IPS-18a (cell line): ENCODE data around the gene DSCAM.

Source experiments
- H3K27ac ChIP-seq: one replicate; pipeline ENCODE4 v1.5.1; 2013; ENCODE audit warnings: low read length
- H3K27me3 ChIP-seq: one replicate; pipeline ENCODE4 v1.6.1; 2013; ENCODE audit warnings: mild to moderate bottlenecking, low read length; ENCODE audit not compliant: control insufficient read depth, insufficient read depth
- H3K36me3 ChIP-seq: one replicate; pipeline ENCODE4 v1.6.1; 2013; ENCODE audit warnings: low read depth, low read length; ENCODE audit not compliant: control insufficient read depth
- H3K4me1 ChIP-seq: one replicate; pipeline ENCODE4 v1.6.1; 2013; ENCODE audit warnings: low read depth, low read length; ENCODE audit not compliant: control insufficient read depth
- H3K4me3 ChIP-seq: one replicate; pipeline ENCODE4 v1.5.1; 2013; ENCODE audit warnings: low read length
- H3K9ac ChIP-seq: one replicate; pipeline ENCODE4 v1.6.1; 2013; ENCODE audit warnings: mild to moderate bottlenecking, low read length, moderate library complexity
- H3K9me3 ChIP-seq: one replicate; pipeline ENCODE4 v1.6.1; 2013; ENCODE audit warnings: low read depth, low read length; ENCODE audit not compliant: control insufficient read depth

DSCAM gene

GRCh38 chr21:40760821-40761220, 86.1 kb downstream of the DSCAM start:
- no peaks in the 10 kb centered on the region for H3K4me1 ChIP-seq
- no peak overlapping the region for H3K4me3 ChIP-seq
- H3K36me3 ChIP-seq: no peaks in the 10 kb centered on the region
- no peak overlapping the region for H3K9ac ChIP-seq
- H3K27me3 ChIP-seq: no peaks in the 10 kb centered on the region
- no peak overlapping the region for H3K27ac ChIP-seq
- no peaks in the 10 kb centered on the region for H3K9me3 ChIP-seq

- H3K4me3 ChIP-seq: no peak overlapping the region
- H3K4me1 ChIP-seq: no peaks in the 10 kb centered on the region
- H3K9ac ChIP-seq: no peak overlapping the region
- H3K36me3 ChIP-seq: no peaks in the 10 kb centered on the region
- no peak overlapping the region for H3K27ac ChIP-seq
- H3K27me3 ChIP-seq: no peaks in the 10 kb centered on the region
- H3K9me3 ChIP-seq: no peaks in the 10 kb centered on the region
Observed at GRCh38 chr21:40759061-40759460, 87.9 kb downstream of the DSCAM start.

- H3K9ac ChIP-seq: no peak overlapping the region
- H3K27ac ChIP-seq: no peak overlapping the region
Observed at GRCh38 chr21:40757366-40757765, 89.6 kb downstream of the DSCAM start.

GRCh38 chr21:40754466-40754865, 92.5 kb downstream of the DSCAM start:
- Histone ChIP-seq H3K9ac (no peak overlapping the region), H3K27me3 (no peaks in the 10 kb centered on the region), H3K27ac (no peak overlapping the region), H3K4me1 (peaks cover 15% of the 10 kb centered on the region), H3K4me3 (no peak overlapping the region), H3K36me3 (no peaks in the 10 kb centered on the region), H3K9me3 (no peaks in the 10 kb centered on the region)

More at GRCh38 chr21:40757366-40757765, 89.6 kb downstream of the DSCAM start:
- no peaks in the 10 kb centered on the region for H3K36me3 ChIP-seq
- no peak overlapping the region for H3K4me3 ChIP-seq
- no peaks in the 10 kb centered on the region for H3K4me1 ChIP-seq
- no peaks in the 10 kb centered on the region for H3K9me3 ChIP-seq
- H3K27me3 ChIP-seq: no peaks in the 10 kb centered on the region

GRCh38 chr21:40753756-40754155, 93.2 kb downstream of the DSCAM start:
- Histone ChIP-seq H3K4me1 (peaks cover 15% of the 10 kb centered on the region), H3K9ac (no peak overlapping the region), H3K36me3 (no peaks in the 10 kb centered on the region), H3K9me3 (no peaks in the 10 kb centered on the region), H3K27ac (no peak overlapping the region), H3K27me3 (no peaks in the 10 kb centered on the region), H3K4me3 (no peak overlapping the region)

- Histone ChIP-seq H3K4me1 (peaks cover 15% of the 10 kb centered on the region), H3K36me3 (no peaks in the 10 kb centered on the region)
Observed at GRCh38 chr21:40752125-40752524, 94.8 kb downstream of the DSCAM start.

GRCh38 chr21:40751221-40751620, 95.7 kb downstream of the DSCAM start:
- Histone ChIP-seq H3K4me1 (peaks cover 15% of the 10 kb centered on the region), H3K27me3 (no peaks in the 10 kb centered on the region), H3K36me3 (no peaks in the 10 kb centered on the region), H3K27ac (no peak overlapping the region), H3K4me3 (no peak overlapping the region), H3K9ac (no peak overlapping the region), H3K9me3 (no peaks in the 10 kb centered on the region)

More at GRCh38 chr21:40752125-40752524, 94.8 kb downstream of the DSCAM start:
- no peaks in the 10 kb centered on the region for H3K27me3 ChIP-seq
- no peaks in the 10 kb centered on the region for H3K9me3 ChIP-seq
- no peak overlapping the region for H3K4me3 ChIP-seq
- H3K27ac ChIP-seq: no peak overlapping the region
- H3K9ac ChIP-seq: no peak overlapping the region

GRCh38 chr21:40736145-40736544, 110.8 kb downstream of the DSCAM start:
- Histone ChIP-seq H3K36me3 (no peaks in the 10 kb centered on the region), H3K9me3 (no peaks in the 10 kb centered on the region), H3K4me1 (no peaks in the 10 kb centered on the region), H3K4me3 (no peak overlapping the region), H3K9ac (no peak overlapping the region), H3K27ac (no peak overlapping the region), H3K27me3 (no peaks in the 10 kb centered on the region)

GRCh38 chr21:40733024-40733397, 113.9 kb downstream of the DSCAM start:
- H3K27me3 ChIP-seq: no peaks in the 10 kb centered on the region
- no peaks in the 10 kb centered on the region for H3K36me3 ChIP-seq
- no peak overlapping the region for H3K4me3 ChIP-seq
- no peaks in the 10 kb centered on the region for H3K9me3 ChIP-seq
- no peaks in the 10 kb centered on the region for H3K4me1 ChIP-seq
- H3K9ac ChIP-seq: no peak overlapping the region
- H3K27ac ChIP-seq: no peak overlapping the region

GRCh38 chr21:40732253-40733023, 114.5 kb downstream of the DSCAM start:
- H3K4me1 ChIP-seq: no peaks in the 10 kb centered on the region
- no peak overlapping the region for H3K4me3 ChIP-seq
- no peak overlapping the region for H3K9ac ChIP-seq
- no peaks in the 10 kb centered on the region for H3K27me3 ChIP-seq
- no peaks in the 10 kb centered on the region for H3K9me3 ChIP-seq
- no peaks in the 10 kb centered on the region for H3K36me3 ChIP-seq
- H3K27ac ChIP-seq: no peak overlapping the region

- H3K4me1 ChIP-seq: no peaks in the 10 kb centered on the region
- H3K27ac ChIP-seq: no peak overlapping the region
- H3K36me3 ChIP-seq: no peaks in the 10 kb centered on the region
- no peaks in the 10 kb centered on the region for H3K27me3 ChIP-seq
- H3K4me3 ChIP-seq: no peak overlapping the region
- no peaks in the 10 kb centered on the region for H3K9me3 ChIP-seq
- no peak overlapping the region for H3K9ac ChIP-seq
Observed at GRCh38 chr21:40731206-40731605, 115.8 kb downstream of the DSCAM start.

- no peak overlapping the region for H3K9ac ChIP-seq
- H3K9me3 ChIP-seq: no peaks in the 10 kb centered on the region
- H3K36me3 ChIP-seq: no peaks in the 10 kb centered on the region
- no peak overlapping the region for H3K27ac ChIP-seq
- H3K27me3 ChIP-seq: no peaks in the 10 kb centered on the region
- no peaks in the 10 kb centered on the region for H3K4me1 ChIP-seq
- no peak overlapping the region for H3K4me3 ChIP-seq
Observed at GRCh38 chr21:40730426-40730800, 116.5 kb downstream of the DSCAM start.
